ENCODE results near the gene ATL2. TPM values are rescaled to one million over a fixed set of nuclear protein-coding genes. Genes with fewer than 3 reads are reported as not detected.

ATL2 gene
- total RNA-seq, 1 donor, result 44.2 TPM

DNA sequence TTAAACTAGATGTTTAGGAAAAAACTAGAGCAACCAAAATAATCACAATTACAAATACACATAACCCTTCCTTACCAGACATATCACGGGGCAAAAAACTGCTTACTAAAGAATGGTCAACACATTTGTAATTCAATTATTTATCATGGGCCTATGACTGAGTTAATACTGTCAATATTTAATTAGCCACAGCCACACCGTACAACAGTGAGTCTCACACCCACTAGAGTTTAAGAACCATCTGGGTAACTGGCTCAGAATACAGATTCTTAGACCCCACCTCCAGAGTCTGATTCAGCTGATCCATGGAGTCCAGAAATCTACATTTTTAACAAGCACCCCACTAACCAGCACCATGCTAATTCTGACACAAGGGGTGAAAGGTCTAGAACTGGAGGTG is 14.8 kb downstream of the ATL2 start:
- TF ChIP-seq, protein P1, sequence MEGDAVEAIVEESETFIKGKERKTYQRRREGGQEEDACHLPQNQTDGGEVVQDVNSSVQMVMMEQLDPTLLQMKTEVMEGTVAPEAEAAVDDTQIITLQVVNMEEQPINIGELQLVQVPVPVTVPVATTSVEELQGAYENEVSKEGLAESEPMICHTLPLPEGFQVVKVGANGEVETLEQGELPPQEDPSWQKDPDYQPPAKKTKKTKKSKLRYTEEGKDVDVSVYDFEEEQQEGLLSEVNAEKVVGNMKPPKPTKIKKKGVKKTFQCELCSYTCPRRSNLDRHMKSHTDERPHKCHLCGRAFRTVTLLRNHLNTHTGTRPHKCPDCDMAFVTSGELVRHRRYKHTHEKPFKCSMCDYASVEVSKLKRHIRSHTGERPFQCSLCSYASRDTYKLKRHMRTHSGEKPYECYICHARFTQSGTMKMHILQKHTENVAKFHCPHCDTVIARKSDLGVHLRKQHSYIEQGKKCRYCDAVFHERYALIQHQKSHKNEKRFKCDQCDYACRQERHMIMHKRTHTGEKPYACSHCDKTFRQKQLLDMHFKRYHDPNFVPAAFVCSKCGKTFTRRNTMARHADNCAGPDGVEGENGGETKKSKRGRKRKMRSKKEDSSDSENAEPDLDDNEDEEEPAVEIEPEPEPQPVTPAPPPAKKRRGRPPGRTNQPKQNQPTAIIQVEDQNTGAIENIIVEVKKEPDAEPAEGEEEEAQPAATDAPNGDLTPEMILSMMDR (IDR thresholded peaks at IDR 0.05; ENCODE audit: insufficient read depth, low read length), result no peak
- no peak overlapping the region for H3K4me3 ChIP-seq (ENCODE audit: low read depth, low read length)
- no peak for DNase-seq (ENCODE audit: low read depth)

DNA sequence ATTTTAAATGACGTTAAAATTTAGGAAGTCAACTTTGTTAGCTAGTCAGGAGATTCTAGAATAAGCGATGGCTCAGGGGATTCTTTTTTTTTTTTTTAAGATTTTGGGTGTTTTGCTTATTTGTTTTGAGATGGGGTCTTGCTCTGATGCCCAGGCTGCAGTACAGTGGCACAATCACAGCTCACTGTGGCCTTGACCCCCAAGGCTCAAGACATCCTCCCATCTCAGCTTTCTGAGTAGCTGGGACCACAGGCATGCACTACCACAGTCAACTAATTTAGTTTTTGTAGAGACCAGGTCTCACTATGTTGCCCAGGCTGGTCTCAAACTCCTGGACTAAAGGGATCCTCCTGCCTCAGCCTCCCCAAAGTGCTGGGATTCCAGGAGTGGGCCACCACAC is 16.9 kb downstream of the ATL2 start:
- TF ChIP-seq, protein P1 (IDR thresholded peaks at IDR 0.05; ENCODE audit: insufficient read depth, low read length), result no peak
- no peak for DNase-seq (ENCODE audit: low read depth)

DNA sequence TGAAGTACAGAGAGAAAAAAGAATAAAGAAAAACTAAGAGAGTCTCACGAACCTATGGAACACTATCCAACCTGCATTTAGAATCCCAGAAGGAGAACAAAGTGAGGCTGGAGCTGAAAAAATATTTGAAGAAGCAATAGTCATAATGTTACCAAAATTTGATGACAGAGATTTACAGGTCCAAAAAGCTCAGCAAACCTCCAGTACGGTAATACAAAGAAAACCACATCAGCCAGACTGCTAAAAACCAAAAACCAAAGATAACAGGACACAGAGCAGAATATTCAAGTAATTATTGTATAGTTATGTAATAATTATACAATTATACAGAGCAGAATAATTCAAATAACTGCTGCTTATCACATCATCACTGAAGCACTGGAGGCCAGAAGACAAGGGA is 23.7 kb downstream of the ATL2 start:
- no peak overlapping the region for H3K4me3 ChIP-seq (ENCODE audit: low read depth, low read length)
- DNase-seq (ENCODE audit: low read depth), result no peak
- TF ChIP-seq, protein P1 (IDR thresholded peaks at IDR 0.05; ENCODE audit: insufficient read depth, low read length), result no peak

More for the DNA sequence above, 16.9 kb downstream of the ATL2 start:
- H3K4me3 ChIP-seq (ENCODE audit: low read depth, low read length), result no peak overlapping the region

DNA sequence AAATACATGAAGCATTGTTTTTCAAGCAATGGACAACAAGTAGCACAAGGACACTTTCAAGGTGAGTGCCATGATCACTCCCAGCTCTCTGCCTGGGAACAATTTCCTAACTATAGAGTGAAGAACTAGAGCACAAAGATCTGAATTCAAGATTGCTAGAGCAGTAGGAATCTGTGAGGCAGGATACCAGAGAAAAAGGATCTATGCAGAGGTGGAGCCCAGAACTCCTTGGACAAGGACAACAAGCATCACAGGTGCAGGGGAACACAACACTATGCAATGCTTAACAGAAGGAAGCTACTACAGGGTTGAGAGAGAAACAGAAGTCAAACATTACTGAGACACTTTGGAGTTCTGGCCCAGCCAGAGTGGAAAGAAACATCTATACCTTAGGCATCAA is 24.7 kb downstream of the ATL2 start:
- TF ChIP-seq, protein P1 (IDR thresholded peaks at IDR 0.05; ENCODE audit: insufficient read depth, low read length), result no peak
- DNase-seq (ENCODE audit: low read depth), result no peak
- H3K4me3 ChIP-seq (ENCODE audit: low read depth, low read length), result no peak overlapping the region

DNA sequence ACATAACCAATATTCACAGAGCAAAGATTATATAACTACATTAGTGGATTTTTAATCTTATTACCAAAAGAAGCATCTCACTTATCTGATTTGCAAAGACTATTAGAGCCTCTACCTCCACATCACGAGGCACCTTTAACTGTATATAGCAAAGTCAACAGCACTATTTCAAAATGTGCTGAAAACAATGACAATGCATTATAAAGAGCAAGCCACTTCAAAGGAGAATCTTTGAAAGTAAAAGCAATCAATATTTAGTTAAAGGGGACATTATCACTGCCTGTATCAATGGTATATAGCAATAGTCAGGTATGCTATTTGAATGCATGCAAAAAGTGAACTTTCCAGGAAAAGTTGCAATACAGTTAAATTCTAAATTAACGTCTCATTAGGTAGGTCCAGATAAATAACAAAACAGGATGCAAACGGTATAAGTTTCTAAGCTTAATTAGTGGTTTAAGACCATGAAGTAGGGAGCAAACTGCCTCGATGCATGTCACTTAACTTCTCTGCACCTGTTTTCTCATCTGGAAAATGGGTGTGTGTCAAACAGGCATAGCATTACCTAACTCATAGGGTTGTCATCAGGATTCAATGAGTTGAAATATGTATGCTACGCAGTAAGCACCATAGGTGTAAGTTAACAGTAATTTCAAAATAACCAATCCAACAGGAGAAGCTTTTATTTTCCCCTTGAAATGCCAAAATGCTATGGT is 31.6 kb downstream of the ATL2 start:
- no peak overlapping the region for H3K4me3 ChIP-seq (ENCODE audit: low read depth, low read length)
- no peak for DNase-seq (ENCODE audit: low read depth)
- TF ChIP-seq, protein P1 (IDR thresholded peaks at IDR 0.05; ENCODE audit: insufficient read depth, low read length), result no peak

DNA sequence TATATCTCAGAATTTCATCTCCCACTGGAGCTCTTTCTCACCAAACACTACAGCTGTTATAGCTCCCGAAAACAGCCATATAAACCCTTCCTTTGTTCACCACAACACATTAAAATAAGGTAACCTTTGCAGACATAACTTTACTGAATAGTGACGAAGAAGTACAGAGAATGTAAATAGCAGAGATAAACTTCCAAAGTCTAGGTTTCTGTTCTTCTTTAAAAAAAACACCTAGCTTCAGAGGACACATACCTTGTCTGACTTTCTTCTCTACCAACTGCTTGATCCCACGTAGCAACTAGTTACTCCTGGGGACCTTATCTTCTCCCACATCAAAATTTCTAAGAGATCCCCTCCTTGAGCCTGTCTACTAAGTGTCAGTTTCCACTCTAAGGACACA is 32.3 kb downstream of the ATL2 start:
- H3K4me3 ChIP-seq (ENCODE audit: low read depth, low read length), result no peak overlapping the region
- no peak for DNase-seq (ENCODE audit: low read depth)
- TF ChIP-seq, protein P1 (IDR thresholded peaks at IDR 0.05; ENCODE audit: insufficient read depth, low read length), result no peak

DNA sequence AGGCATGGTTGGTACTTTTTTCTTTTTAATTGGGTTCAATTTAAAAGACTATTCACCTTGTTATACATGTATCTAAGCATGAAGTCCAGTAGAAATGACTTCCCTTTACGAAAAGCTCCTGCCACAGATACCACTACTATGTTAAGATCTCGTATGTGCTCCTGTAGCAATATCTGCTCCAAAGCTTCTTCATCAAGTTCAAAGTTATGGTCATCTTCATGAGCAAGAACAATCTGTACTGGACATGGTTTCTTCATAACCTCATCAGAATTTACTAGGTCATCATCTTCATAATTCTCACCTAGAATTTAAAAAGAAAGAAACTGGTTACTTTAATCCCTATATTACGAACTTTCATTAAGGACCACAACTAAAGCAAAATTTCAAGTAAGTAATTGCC is 33.9 kb downstream of the ATL2 start:
- H3K4me3 ChIP-seq (ENCODE audit: low read depth, low read length), result no peak overlapping the region
- TF ChIP-seq, protein P1 (IDR thresholded peaks at IDR 0.05; ENCODE audit: insufficient read depth, low read length), result no peak
- no peak for DNase-seq (ENCODE audit: low read depth)

Measured in fibroblast of the aortic adventitia (primary cell).